Measurements from ENCODE around the gene ZFYVE16. TPM values are rescaled to one million over a fixed set of nuclear protein-coding genes. Genes with fewer than 3 reads are reported as not detected.

The ZFYVE16 gene
- total RNA-seq, 1 experiment from 2014 or later: 65.7 TPM

DNA sequence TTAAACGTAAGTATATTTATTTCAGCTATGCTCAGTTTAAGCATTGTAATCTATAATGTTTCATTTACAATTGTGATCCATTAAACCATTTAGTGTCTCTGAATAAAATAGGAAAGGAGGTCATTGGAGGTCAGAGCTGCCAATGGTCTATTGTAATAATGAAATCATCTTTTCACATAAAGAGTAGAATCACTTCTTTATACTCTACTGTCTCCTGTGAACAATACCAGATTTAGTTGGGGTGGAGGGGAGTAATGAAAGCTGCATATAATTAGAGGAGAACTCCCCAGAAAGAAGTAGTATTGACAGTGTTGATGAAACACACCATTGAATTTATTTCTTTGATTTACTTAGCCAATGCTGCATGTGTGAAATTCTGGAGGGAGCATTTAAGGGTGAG is 35.1 kb upstream of the ZFYVE16 start:
- Histone ChIP-seq H3K9me3 (ENCODE audit: low read depth, low read length, poor library complexity, severe bottlenecking) (no peaks in the 10 kb centered on the region), H3K27ac (ENCODE audit: low read depth, low read length, poor library complexity, severe bottlenecking) (no peak overlapping the region), H3K36me3 (ENCODE audit: insufficient read depth, low read length, poor library complexity, severe bottlenecking) (no peaks in the 10 kb centered on the region), H3K4me1 (ENCODE audit: insufficient read depth, low read length, poor library complexity, severe bottlenecking) (no peaks in the 10 kb centered on the region), H3K4me3 (ENCODE audit: low read depth, low read length, poor library complexity, severe bottlenecking) (no peak overlapping the region), H3K27me3 (replicated peaks; ENCODE audit: insufficient read depth, low read depth, low read length, poor library complexity) (no peaks in the 10 kb centered on the region)
- TF ChIP-seq, protein P1, sequence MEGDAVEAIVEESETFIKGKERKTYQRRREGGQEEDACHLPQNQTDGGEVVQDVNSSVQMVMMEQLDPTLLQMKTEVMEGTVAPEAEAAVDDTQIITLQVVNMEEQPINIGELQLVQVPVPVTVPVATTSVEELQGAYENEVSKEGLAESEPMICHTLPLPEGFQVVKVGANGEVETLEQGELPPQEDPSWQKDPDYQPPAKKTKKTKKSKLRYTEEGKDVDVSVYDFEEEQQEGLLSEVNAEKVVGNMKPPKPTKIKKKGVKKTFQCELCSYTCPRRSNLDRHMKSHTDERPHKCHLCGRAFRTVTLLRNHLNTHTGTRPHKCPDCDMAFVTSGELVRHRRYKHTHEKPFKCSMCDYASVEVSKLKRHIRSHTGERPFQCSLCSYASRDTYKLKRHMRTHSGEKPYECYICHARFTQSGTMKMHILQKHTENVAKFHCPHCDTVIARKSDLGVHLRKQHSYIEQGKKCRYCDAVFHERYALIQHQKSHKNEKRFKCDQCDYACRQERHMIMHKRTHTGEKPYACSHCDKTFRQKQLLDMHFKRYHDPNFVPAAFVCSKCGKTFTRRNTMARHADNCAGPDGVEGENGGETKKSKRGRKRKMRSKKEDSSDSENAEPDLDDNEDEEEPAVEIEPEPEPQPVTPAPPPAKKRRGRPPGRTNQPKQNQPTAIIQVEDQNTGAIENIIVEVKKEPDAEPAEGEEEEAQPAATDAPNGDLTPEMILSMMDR (conservative IDR thresholded peaks at IDR 0.05; ENCODE audit: low read depth, low read length): no peak
- TF ChIP-seq EZH2 (IDR thresholded peaks at IDR 0.05; ENCODE audit: borderline replicate concordance, low read depth, low read length, poor library complexity, severe bottlenecking): no peak
- ChIA-PET POLR2A (ENCODE audit: low non-redundant PET) (no interaction called here), CTCF (no interaction called here)
- no peak for DNase-seq (ENCODE audit: low spot score)
- BruUV-seq (replicated peaks): no TSS peak
- intact Hi-C loops (cut with micrococcal nuclease; ENCODE audit: unreplicated experiment): no loop called here

DNA sequence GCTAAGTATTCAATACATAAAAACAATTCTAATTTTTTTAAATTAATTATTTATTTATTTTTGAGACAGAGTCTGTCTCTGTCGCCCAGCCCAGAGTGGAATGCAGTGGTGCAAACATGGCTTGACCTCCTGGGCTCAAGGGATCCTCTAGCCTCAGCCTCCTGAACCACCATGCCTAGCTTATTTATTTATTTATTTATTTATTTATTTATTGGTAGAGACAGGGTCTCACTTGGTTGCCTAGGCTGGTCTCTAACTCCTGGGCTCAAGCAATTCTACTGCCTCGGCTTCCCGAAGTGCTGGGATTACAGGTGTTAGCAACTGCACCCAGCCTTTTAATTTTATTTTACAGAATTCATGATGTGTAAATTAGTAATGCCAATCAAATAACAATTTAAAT is 33.7 kb upstream of the ZFYVE16 start:
- Histone ChIP-seq H3K36me3 (ENCODE audit: insufficient read depth, low read length, poor library complexity, severe bottlenecking) (no peaks in the 10 kb centered on the region), H3K9me3 (ENCODE audit: low read depth, low read length, poor library complexity, severe bottlenecking) (no peaks in the 10 kb centered on the region), H3K4me3 (ENCODE audit: low read depth, low read length, poor library complexity, severe bottlenecking) (no peak overlapping the region), H3K27ac (ENCODE audit: low read depth, low read length, poor library complexity, severe bottlenecking) (no peak overlapping the region), H3K27me3 (replicated peaks; ENCODE audit: insufficient read depth, low read depth, low read length, poor library complexity) (no peaks in the 10 kb centered on the region), H3K4me1 (ENCODE audit: insufficient read depth, low read length, poor library complexity, severe bottlenecking) (no peaks in the 10 kb centered on the region)
- no peak for DNase-seq (ENCODE audit: low spot score)
- no TSS peak for BruUV-seq (replicated peaks)
- CTCF ChIA-PET: no interaction called here
- POLR2A ChIA-PET (ENCODE audit: low non-redundant PET): interaction anchor here (0.6 kb wide), 1 partner anchor 749 kb away, joined by 3 read pairs; no protein-coding TSS in a partner anchor
- intact Hi-C loops (cut with micrococcal nuclease; ENCODE audit: unreplicated experiment): no loop called here
- no peak for TF ChIP-seq EZH2 (IDR thresholded peaks at IDR 0.05; ENCODE audit: borderline replicate concordance, low read depth, low read length, poor library complexity, severe bottlenecking)
- TF ChIP-seq, protein P1 (conservative IDR thresholded peaks at IDR 0.05; ENCODE audit: low read depth, low read length): no peak

DNA sequence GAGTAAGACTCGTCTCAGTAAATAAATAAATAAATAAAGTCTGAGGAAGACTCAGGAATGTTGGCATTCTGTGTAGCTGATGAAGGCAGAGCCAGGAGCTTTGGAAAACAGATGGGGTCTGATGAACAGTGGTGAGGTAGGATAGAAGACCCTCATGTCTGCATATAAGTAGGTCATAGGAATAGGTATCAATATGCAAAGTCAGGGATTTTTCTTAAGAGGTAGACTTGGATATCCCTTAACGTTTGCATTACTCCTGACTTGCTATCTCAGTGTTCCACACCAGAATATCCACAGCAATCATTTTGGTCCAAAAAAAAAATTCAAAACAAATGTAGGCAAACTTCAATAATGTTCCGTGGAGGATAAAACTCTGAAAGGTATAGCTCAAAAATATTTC is 31.3 kb upstream of the ZFYVE16 start:
- ChIA-PET POLR2A (ENCODE audit: low non-redundant PET) (no interaction called here), CTCF (no interaction called here)
- no TSS peak for BruUV-seq (replicated peaks)
- H3K27ac ChIP-seq (ENCODE audit: low read depth, low read length, poor library complexity, severe bottlenecking): no peak overlapping the region
- H3K36me3 ChIP-seq (ENCODE audit: insufficient read depth, low read length, poor library complexity, severe bottlenecking): no peaks in the 10 kb centered on the region
- TF ChIP-seq, protein P1 (conservative IDR thresholded peaks at IDR 0.05; ENCODE audit: low read depth, low read length): no peak
- TF ChIP-seq EZH2 (IDR thresholded peaks at IDR 0.05; ENCODE audit: borderline replicate concordance, low read depth, low read length, poor library complexity, severe bottlenecking): no peak
- H3K27me3 ChIP-seq (replicated peaks; ENCODE audit: insufficient read depth, low read depth, low read length, poor library complexity): no peaks in the 10 kb centered on the region
- H3K4me1 ChIP-seq (ENCODE audit: insufficient read depth, low read length, poor library complexity, severe bottlenecking): no peaks in the 10 kb centered on the region
- DNase-seq (ENCODE audit: low spot score): no peak
- intact Hi-C loops (cut with micrococcal nuclease; ENCODE audit: unreplicated experiment): no loop called here
- H3K4me3 ChIP-seq (ENCODE audit: low read depth, low read length, poor library complexity, severe bottlenecking): no peak overlapping the region
- no peaks in the 10 kb centered on the region for H3K9me3 ChIP-seq (ENCODE audit: low read depth, low read length, poor library complexity, severe bottlenecking)
